Osteocyte (in vitro differentiated cells): ENCODE data around the gene PSMC1. TPM values are rescaled to one million over a fixed set of nuclear protein-coding genes. Genes with fewer than 3 reads are reported as not detected.
A peak's percentile ranks its signal among the peaks of the same experiment; 100 is the strongest.

ENCODE experiments used
- DNase-seq: peaks from one replicate; pipeline ENCODE4 v3.0.0; 2021; ENCODE audit warnings: mixed read lengths; ENCODE audit not compliant: unreplicated experiment; ENCODE audit errors: extremely low spot score
- H3K27ac Mint-ChIP-seq: one replicate; pipeline ENCODE4 v1.8.0; 2021; ENCODE audit warnings: mild to moderate bottlenecking, mixed read lengths; ENCODE audit not compliant: unreplicated experiment
- H3K27me3 Mint-ChIP-seq: one replicate; pipeline ENCODE4 v1.8.0; 2021; ENCODE audit warnings: mixed read lengths; ENCODE audit not compliant: unreplicated experiment
- H3K36me3 Mint-ChIP-seq: one replicate; pipeline ENCODE4 v1.8.0; 2021; ENCODE audit warnings: mixed read lengths; ENCODE audit not compliant: unreplicated experiment
- H3K4me1 Mint-ChIP-seq: one replicate; pipeline ENCODE4 v1.8.0; 2021; ENCODE audit warnings: mixed read lengths; ENCODE audit not compliant: unreplicated experiment
- H3K4me3 Mint-ChIP-seq: one replicate; pipeline ENCODE4 v1.8.0; 2021; ENCODE audit warnings: mild to moderate bottlenecking, moderate library complexity, mixed read lengths; ENCODE audit not compliant: unreplicated experiment
- H3K9me3 Mint-ChIP-seq: one replicate; pipeline ENCODE4 v1.8.0; 2021; ENCODE audit warnings: mixed read lengths; ENCODE audit not compliant: unreplicated experiment
- CTCF ChIP-seq: fragments of 200-600 bp; sonication (generic); IDR thresholded peaks from 2 replicates; pipeline ENCODE4 v1.5.0; 2021; ENCODE audit warnings: antibody characterized with exemption, mild to moderate bottlenecking, moderate library complexity
- total RNA-seq: library from RNA; stranded (reverse); gene quantifications from 2 replicates; pipeline ENCODE4 v1.2.1, GENCODE V29; 2021

PSMC1 gene
- total RNA-seq, 1 donor from 2014 or later = 104 TPM

- H3K4me3 Mint-ChIP-seq = peak overlapping the region; percentile 95
- peak overlapping the region; percentile 98 for H3K27ac Mint-ChIP-seq
- TF ChIP-seq CTCF = no peak
- H3K27me3 Mint-ChIP-seq = peaks cover 11% of the 10 kb centered on the region
- no peak for DNase-seq
- H3K4me1 Mint-ChIP-seq = peaks cover 29% of the 10 kb centered on the region
- H3K36me3 Mint-ChIP-seq = peaks cover 3% of the 10 kb centered on the region
- H3K9me3 Mint-ChIP-seq = no peaks in the 10 kb centered on the region
These were observed 482 bp upstream of the PSMC1 start for GRCh38 chr14:90255871-90256270.

- Mint-ChIP-seq H3K4me1 (no peaks in the 10 kb centered on the region), H3K27me3 (no peaks in the 10 kb centered on the region), H3K4me3 (no peak overlapping the region), H3K36me3 (peaks cover 33% of the 10 kb centered on the region), H3K27ac (no peak overlapping the region), H3K9me3 (peaks cover 4% of the 10 kb centered on the region)
- TF ChIP-seq CTCF = no peak
- no peak for DNase-seq
These were observed 7.5 kb downstream of the PSMC1 start for GRCh38 chr14:90263748-90264449.

- Mint-ChIP-seq H3K36me3 (peaks cover 39% of the 10 kb centered on the region), H3K4me3 (no peak overlapping the region), H3K27me3 (no peaks in the 10 kb centered on the region), H3K4me1 (no peaks in the 10 kb centered on the region), H3K27ac (no peak overlapping the region), H3K9me3 (no peaks in the 10 kb centered on the region)
- TF ChIP-seq CTCF = no peak
- peak; percentile 67 for DNase-seq
These were observed 10.2 kb downstream of the PSMC1 start for GRCh38 chr14:90266441-90267154.

- DNase-seq = no peak
- Mint-ChIP-seq H3K36me3 (peaks cover 50% of the 10 kb centered on the region), H3K4me1 (no peaks in the 10 kb centered on the region), H3K4me3 (no peak overlapping the region), H3K27ac (no peak overlapping the region), H3K27me3 (no peaks in the 10 kb centered on the region), H3K9me3 (no peaks in the 10 kb centered on the region)
- no peak for TF ChIP-seq CTCF
These were observed 12.1 kb downstream of the PSMC1 start for GRCh38 chr14:90268420-90268819.

GRCh38 chr14:90272523-90272922 is 16.2 kb downstream of the PSMC1 start:
- Mint-ChIP-seq H3K36me3 (peaks cover 46% of the 10 kb centered on the region), H3K4me3 (no peak overlapping the region), H3K27ac (no peak overlapping the region), H3K9me3 (no peaks in the 10 kb centered on the region), H3K4me1 (peaks cover 19% of the 10 kb centered on the region), H3K27me3 (no peaks in the 10 kb centered on the region)
- no peak for TF ChIP-seq CTCF
- DNase-seq = no peak
